Measurements from ENCODE around the gene PI4K2B. TPM values are rescaled to one million over a fixed set of nuclear protein-coding genes. Genes with fewer than 3 reads are reported as not detected.

Gene PI4K2B
- total and polyA plus RNA-seq, 4 donors: 11.9 to 42.5 (median 17.4) TPM

GRCh38 chr4:25307596-25307995 lies 73.8 kb downstream of the PI4K2B start:
- Histone ChIP-seq H3K27me3 (ENCODE audit: control insufficient read depth in 3 of 3, insufficient read depth in 3 of 3, low read length in 2 of 3) (no peaks in the 10 kb centered on the region), H3K27ac (ENCODE audit: low read depth in 1 of 2, low read length in 1 of 2) (no peak overlapping the region), H3K9me3 (ENCODE audit: control insufficient read depth in 4 of 4, insufficient read depth in 3 of 4, low read length in 3 of 4) (peaks cover 0 to 3% (median 0%) of the 10 kb centered on the region in 4 donors), H3K4me3 (no peak overlapping the region), H3K9ac (ENCODE audit: insufficient read depth in 1 of 2, low read length in 2 of 2) (no peak overlapping the region), H3K36me3 (ENCODE audit: control insufficient read depth in 4 of 4, insufficient read depth in 4 of 4, low read length in 4 of 4) (no peaks in the 10 kb centered on the region), H3K4me1 (ENCODE audit: control insufficient read depth in 5 of 5, insufficient read depth in 5 of 5, low read length in 5 of 5) (peaks cover 0 to 3% (median 0%) of the 10 kb centered on the region in 5 donors)
- 79 to 89% methylated on average over 7 of the region's 7 CpGs for WGBS, 2 donors
- TF ChIP-seq, protein P1, sequence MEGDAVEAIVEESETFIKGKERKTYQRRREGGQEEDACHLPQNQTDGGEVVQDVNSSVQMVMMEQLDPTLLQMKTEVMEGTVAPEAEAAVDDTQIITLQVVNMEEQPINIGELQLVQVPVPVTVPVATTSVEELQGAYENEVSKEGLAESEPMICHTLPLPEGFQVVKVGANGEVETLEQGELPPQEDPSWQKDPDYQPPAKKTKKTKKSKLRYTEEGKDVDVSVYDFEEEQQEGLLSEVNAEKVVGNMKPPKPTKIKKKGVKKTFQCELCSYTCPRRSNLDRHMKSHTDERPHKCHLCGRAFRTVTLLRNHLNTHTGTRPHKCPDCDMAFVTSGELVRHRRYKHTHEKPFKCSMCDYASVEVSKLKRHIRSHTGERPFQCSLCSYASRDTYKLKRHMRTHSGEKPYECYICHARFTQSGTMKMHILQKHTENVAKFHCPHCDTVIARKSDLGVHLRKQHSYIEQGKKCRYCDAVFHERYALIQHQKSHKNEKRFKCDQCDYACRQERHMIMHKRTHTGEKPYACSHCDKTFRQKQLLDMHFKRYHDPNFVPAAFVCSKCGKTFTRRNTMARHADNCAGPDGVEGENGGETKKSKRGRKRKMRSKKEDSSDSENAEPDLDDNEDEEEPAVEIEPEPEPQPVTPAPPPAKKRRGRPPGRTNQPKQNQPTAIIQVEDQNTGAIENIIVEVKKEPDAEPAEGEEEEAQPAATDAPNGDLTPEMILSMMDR (IDR thresholded peaks at IDR 0.05; ENCODE audit: control extremely low read depth, extremely low read depth): no peak
- ATAC-seq (ENCODE audit: insufficient read depth, low FRiP score): no peak
- peak in 1 of 3 donors; percentile 8 for DNase-seq

DNA sequence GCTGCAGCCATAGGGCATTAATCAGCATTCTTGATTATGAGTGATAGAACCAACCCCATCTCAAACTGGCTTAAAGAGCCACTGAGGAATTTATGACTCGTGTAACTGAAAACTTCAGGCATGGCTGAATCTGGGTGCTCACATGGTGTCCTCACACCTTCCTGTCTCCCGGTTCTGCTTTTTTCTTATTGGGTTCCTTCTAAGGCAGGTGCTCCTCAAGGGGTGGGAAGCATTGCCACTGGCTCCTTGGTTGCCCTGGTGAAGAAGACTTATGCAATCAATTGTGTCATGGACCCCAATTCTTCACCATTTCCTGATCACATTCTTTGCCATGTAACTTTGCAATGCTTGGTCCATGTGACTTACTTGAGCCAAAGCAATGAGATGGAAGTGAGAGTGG lies 74.5 kb downstream of the PI4K2B start:
- ATAC-seq (ENCODE audit: insufficient read depth, low FRiP score): no peak
- 71 to 77% methylated on average over 2 of the region's 2 CpGs for WGBS, 2 donors

GRCh38 chr4:25308761-25309160 lies 74.9 kb downstream of the PI4K2B start:
- TF ChIP-seq, protein P1 (IDR thresholded peaks at IDR 0.05; ENCODE audit: control extremely low read depth, extremely low read depth): no peak
- 76 to 77% methylated on average over 7 of the region's 7 CpGs for WGBS, 2 donors
- peaks cover 0 to 7% (median 6%) of the 10 kb centered on the region in 5 donors for H3K4me1 ChIP-seq (ENCODE audit: control insufficient read depth in 5 of 5, insufficient read depth in 5 of 5, low read length in 5 of 5)
- H3K4me3 ChIP-seq: no peak overlapping the region
- no peak overlapping the region for H3K9ac ChIP-seq (ENCODE audit: insufficient read depth in 1 of 2, low read length in 2 of 2)
- H3K27ac ChIP-seq (ENCODE audit: low read depth in 1 of 2, low read length in 1 of 2): no peak overlapping the region
- H3K9me3 ChIP-seq (ENCODE audit: control insufficient read depth in 4 of 4, insufficient read depth in 3 of 4, low read length in 3 of 4): no peaks in the 10 kb centered on the region
- DNase-seq (no peak), ATAC-seq (ENCODE audit: insufficient read depth, low FRiP score) (no peak)
- no peaks in the 10 kb centered on the region for H3K27me3 ChIP-seq (ENCODE audit: control insufficient read depth in 3 of 3, insufficient read depth in 3 of 3, low read length in 2 of 3)
- no peaks in the 10 kb centered on the region for H3K36me3 ChIP-seq (ENCODE audit: control insufficient read depth in 4 of 4, insufficient read depth in 4 of 4, low read length in 4 of 4)

More for the DNA sequence above, 74.5 kb downstream of the PI4K2B start:
- TF ChIP-seq, protein P1 (IDR thresholded peaks at IDR 0.05; ENCODE audit: control extremely low read depth, extremely low read depth): no peak
- no peak overlapping the region for H3K4me3 ChIP-seq
- peaks cover 0 to 3% (median 0%) of the 10 kb centered on the region in 4 donors for H3K9me3 ChIP-seq (ENCODE audit: control insufficient read depth in 4 of 4, insufficient read depth in 3 of 4, low read length in 3 of 4)
- H3K4me1 ChIP-seq (ENCODE audit: control insufficient read depth in 5 of 5, insufficient read depth in 5 of 5, low read length in 5 of 5): peaks cover 0 to 3% (median 2%) of the 10 kb centered on the region in 5 donors
- H3K27ac ChIP-seq (ENCODE audit: low read depth in 1 of 2, low read length in 1 of 2): no peak overlapping the region
- H3K27me3 ChIP-seq (ENCODE audit: control insufficient read depth in 3 of 3, insufficient read depth in 3 of 3, low read length in 2 of 3): no peaks in the 10 kb centered on the region
- no peaks in the 10 kb centered on the region for H3K36me3 ChIP-seq (ENCODE audit: control insufficient read depth in 4 of 4, insufficient read depth in 4 of 4, low read length in 4 of 4)
- H3K9ac ChIP-seq (ENCODE audit: insufficient read depth in 1 of 2, low read length in 2 of 2): no peak overlapping the region
- DNase-seq: no peak

All from lung (tissue), 12 donors.